GM18951 (cell line): ENCODE results near the gene SEPTIN5.

Experiments used
- POLR2A ChIP-seq: IDR thresholded peaks from 4 replicates; pipeline ENCODE4 v1.6.1; 2011; ENCODE audit warnings: mild to moderate bottlenecking; ENCODE audit not compliant: insufficient read length, insufficient read depth; ENCODE audit errors: extremely low read depth
- in situ Hi-C: fragments of 300-500 bp; cut with MboI; formaldehyde crosslinking; loops from one replicate; pipeline ENCODE4 v1.12.0; 2022; ENCODE audit warnings: low sequenced_read_pairs, mixed read lengths, inconsistent platforms; ENCODE audit not compliant: unreplicated experiment

Gene SEPTIN5

GRCh38 chr22:19714312-19715187, at the start of gene SEPTIN5:
Gene SEPTIN5, plus strand, starts transcription at chr22:19714503. Its CDS starts 86 bp downstream, at chr22:19714589.
- no peak for TF ChIP-seq POLR2A

DNA sequence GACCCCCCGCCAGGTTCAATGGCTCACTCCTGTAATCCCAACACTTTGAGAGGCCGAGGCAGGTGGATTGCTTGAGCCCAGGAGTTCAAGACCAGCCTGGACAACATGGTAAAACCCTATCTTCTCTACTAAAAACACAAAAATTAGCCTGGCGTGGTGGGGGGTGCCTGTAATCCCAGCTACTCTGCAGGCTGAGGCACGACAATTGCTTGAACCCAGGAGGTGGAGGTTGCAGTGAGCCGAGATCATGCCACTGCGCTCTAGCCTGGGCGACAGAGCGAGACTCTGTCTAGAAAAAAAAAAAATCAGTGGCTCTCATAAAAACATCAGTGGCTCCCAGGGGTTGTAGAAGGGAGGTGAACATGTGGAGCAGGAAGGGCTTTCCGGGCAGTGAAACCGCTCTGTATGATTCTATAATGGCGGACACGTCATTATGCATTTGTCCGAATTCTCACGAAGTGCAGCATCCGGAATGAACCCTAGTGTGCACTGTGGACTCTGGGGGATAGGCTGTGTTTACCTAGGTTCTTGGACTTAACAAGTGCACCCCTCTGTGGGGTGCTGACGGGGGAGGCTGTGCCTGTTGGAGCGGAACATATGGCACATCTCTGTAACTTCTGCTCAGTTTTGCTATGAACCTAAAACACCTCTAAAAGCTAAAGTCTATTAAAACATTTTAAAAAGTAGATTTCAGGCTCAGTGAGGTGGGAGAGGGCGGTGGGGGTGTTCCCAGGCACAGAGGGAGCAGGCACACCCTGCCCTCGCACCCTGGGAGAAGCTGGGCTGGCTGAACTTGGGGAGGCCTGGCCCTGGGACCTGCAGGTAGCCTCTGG, 49.1 kb upstream of the SEPTIN5 start:
- no peak for TF ChIP-seq POLR2A
- in situ Hi-C loops, result no loop called here

More at GRCh38 chr22:19714312-19715187, at the start of gene SEPTIN5:
- in situ Hi-C loops, result no loop called here

DNA sequence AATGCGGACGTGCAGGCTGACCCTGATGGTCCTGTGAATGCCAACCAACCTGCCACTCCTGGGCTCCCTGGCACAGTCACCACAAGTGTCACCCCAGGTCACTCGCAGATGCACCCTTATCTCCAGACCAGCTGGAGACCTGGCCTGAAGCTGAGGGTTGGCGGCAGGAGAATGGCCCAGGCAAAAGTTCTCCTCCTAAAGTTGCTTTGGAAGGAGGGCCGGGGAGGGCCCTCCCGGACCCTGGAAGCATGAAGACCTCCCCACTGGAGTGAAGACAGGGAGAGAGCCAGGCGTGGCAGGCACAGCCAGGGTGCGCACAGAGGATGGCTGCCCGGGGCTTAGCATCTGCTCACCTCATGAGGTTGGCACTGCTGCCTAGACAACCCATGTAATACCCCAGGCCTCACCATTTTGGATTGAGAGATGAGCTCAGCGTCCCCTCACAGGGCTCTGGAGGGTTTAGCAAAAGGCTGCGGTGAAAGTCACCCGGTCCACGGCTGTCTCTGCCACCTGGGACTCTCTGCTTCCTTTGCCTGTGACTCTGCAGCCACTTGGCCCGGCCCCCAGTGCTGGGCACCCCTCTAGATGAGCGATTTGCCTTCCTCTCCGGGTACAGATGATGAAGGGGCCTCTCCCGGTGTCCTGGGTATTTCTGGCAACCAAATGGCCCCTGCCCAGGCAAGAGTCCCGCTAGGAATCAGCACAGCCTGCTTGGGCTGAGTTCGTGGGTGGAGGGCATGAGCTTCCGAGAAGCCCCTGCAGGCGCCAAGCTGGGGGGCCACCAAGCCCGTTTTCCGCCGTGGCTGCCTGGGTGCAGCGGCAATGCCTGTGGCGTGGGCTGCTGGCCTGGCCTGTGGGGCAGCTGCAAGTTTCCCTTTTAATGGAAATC, 48.3 kb upstream of the SEPTIN5 start:
- TF ChIP-seq POLR2A, result no peak
- in situ Hi-C loops, result no loop called here

DNA sequence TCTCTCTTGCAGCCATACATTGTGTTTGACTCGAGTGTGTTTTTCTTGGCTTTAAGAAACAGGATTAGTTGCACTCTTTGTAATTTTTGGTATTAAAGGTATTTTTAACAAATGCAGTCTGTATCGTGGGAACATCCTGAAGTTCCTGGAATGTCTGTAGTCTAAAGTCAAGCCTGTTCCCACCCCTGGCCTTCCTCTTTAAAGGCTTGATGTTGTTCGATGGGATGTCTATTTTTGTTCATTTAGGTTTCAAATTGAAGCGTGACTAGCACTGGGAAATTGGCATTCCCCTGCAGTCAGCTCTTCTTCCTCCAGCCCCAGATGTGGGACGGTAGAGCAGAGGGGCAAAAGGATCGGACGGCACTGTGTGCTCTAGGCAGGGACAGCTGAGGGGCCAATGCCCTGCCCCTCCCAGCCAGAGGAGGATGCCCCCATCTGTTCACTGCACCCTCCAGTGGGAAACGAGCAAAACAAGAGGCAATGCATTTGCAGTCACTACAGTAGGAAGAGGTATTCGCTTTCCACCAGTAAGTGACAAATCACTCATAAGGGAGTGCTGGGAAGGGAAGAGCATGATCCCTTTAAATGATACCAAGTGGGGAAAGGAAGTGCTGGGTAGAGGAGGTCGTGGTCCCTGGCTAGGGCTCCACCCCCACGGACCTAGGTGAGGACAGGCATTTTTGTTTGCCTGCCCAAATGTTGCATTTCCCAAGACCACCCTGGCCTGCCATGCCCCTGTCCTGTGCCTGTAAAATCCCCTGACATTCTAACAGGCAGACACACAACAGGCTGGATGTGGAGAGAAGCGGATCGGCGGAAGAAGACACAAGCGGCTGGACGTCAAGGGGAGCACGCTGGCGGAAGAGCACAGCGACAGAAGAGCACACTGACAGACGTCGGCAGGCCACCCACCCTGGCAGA, 47.4 kb upstream of the SEPTIN5 start:
- in situ Hi-C loops, result no loop called here
- no peak for TF ChIP-seq POLR2A

GRCh38 chr22:19667872-19668740, 46.2 kb upstream of the SEPTIN5 start:
- TF ChIP-seq POLR2A, result no peak
- in situ Hi-C loops, result no loop called here

GRCh38 chr22:19668748-19669147, 45.6 kb upstream of the SEPTIN5 start:
- in situ Hi-C loops, result no loop called here

DNA sequence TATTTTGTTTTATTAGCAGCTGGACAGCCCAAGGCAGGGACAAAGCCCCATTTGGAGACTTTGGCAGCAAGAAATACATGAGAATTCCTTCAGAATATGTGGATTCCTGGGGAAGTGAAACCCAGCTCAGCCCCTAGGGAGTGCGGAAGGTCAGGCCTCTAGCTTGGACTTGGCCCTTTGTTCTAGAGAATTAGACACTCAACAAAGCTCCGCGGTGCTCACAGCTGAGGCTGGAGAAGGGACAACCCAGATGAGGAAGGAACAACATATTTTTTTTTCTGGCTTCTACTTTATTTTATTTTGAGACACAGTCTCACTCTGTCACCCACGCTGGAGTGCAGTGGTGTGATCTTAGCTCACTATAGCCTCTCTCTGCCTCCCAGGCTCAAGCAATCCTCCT, 44.7 kb upstream of the SEPTIN5 start:
- in situ Hi-C loops, result no loop called here
- TF ChIP-seq POLR2A, result no peak

More at GRCh38 chr22:19668748-19669147, 45.6 kb upstream of the SEPTIN5 start:
- no peak for TF ChIP-seq POLR2A

- in situ Hi-C loops, result no loop called here
- TF ChIP-seq POLR2A, result no peak
Observed at GRCh38 chr22:19671316-19671715, 43.0 kb upstream of the SEPTIN5 start.

- in situ Hi-C loops, result no loop called here
- no peak for TF ChIP-seq POLR2A
Observed at GRCh38 chr22:19672054-19672776, 42.1 kb upstream of the SEPTIN5 start.

DNA sequence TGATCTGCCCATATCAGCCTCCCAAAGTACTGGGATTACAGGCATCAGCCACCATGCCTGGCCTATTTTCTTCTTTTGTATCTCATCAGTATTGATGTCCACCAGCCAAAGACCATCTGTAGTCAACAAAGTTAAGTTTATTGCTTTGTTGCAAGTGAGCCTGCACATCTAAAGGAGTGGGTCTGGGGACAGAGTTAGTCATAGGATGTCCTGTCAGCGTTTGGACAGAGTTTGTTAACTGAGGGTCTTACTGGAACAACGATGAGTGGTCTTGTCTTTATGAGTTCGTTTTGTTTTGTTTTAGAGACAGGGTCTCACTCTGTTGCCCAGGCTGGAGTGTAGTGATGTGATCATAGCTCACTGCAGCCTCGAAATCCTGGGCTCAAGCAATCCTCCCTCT, 40.6 kb upstream of the SEPTIN5 start:
- in situ Hi-C loops, result no loop called here
- no peak for TF ChIP-seq POLR2A

GRCh38 chr22:19674129-19674928, 40.0 kb upstream of the SEPTIN5 start:
- in situ Hi-C loops, result no loop called here
- no peak for TF ChIP-seq POLR2A
